ENCODE results near the gene ASB9.

ASB9 gene

GRCh38 chrX:15242899-15243555 is 26.9 kb downstream of the ASB9 start:
- H3K4me3 ChIP-seq (ENCODE audit: low read length) = no peak overlapping the region
- DNase-seq (ENCODE audit: low read depth) = peak; percentile 50
- peak; percentile 52 for TF ChIP-seq CTCF (IDR thresholded peaks at IDR 0.05; ENCODE audit: insufficient read depth, low read depth, low read length, missing control alignments)

GRCh38 chrX:15241301-15241700 is 28.6 kb downstream of the ASB9 start:
- H3K4me3 ChIP-seq (ENCODE audit: low read length) = no peak overlapping the region

GRCh38 chrX:15240414-15240813 is 29.5 kb downstream of the ASB9 start:
- H3K4me3 ChIP-seq (ENCODE audit: low read length) = no peak overlapping the region
- no peak for DNase-seq (ENCODE audit: low read depth)
- no peak for TF ChIP-seq CTCF (IDR thresholded peaks at IDR 0.05; ENCODE audit: insufficient read depth, low read depth, low read length, missing control alignments)

More at GRCh38 chrX:15241301-15241700, 28.6 kb downstream of the ASB9 start:
- no peak for TF ChIP-seq CTCF (IDR thresholded peaks at IDR 0.05; ENCODE audit: insufficient read depth, low read depth, low read length, missing control alignments)
- no peak for DNase-seq (ENCODE audit: low read depth)

GRCh38 chrX:15236146-15236545 is 33.7 kb downstream of the ASB9 start:
- H3K4me3 ChIP-seq (ENCODE audit: low read length) = no peak overlapping the region
- no peak for TF ChIP-seq CTCF (IDR thresholded peaks at IDR 0.05; ENCODE audit: insufficient read depth, low read depth, low read length, missing control alignments)
- DNase-seq (ENCODE audit: low read depth) = no peak

- TF ChIP-seq CTCF (IDR thresholded peaks at IDR 0.05; ENCODE audit: insufficient read depth, low read depth, low read length, missing control alignments) = no peak
- DNase-seq (ENCODE audit: low read depth) = no peak
- H3K4me3 ChIP-seq (ENCODE audit: low read length) = no peak overlapping the region
These were observed 34.9 kb downstream of the ASB9 start for GRCh38 chrX:15235001-15235400.

- no peak overlapping the region for H3K4me3 ChIP-seq (ENCODE audit: low read length)
- DNase-seq (ENCODE audit: low read depth) = peak; percentile 2
- no peak for TF ChIP-seq CTCF (IDR thresholded peaks at IDR 0.05; ENCODE audit: insufficient read depth, low read depth, low read length, missing control alignments)
These were observed 36.4 kb downstream of the ASB9 start for GRCh38 chrX:15233416-15234015.

- TF ChIP-seq CTCF (IDR thresholded peaks at IDR 0.05; ENCODE audit: insufficient read depth, low read depth, low read length, missing control alignments) = no peak
- no peak for DNase-seq (ENCODE audit: low read depth)
These were observed 45.1 kb downstream of the ASB9 start for GRCh38 chrX:15224747-15225146.

More at GRCh38 chrX:15224747-15225146, 45.1 kb downstream of the ASB9 start:
- no peak overlapping the region for H3K4me3 ChIP-seq (ENCODE audit: low read length)

Measured in epithelial cell of esophagus (primary cell).